KMS-11 (cell line): ENCODE measurements around the gene SERF2.
"Not testable (repeated sequence)": the region's sequence is repeated elsewhere in the genome, so short reads cannot be mapped to it uniquely, and the experiment has no call there.

Experiments
- H2AFZ ChIP-seq: fragments of 200-600 bp; sonication (generic); 2 replicates; pipeline ENCODE4 v1.6.1; 2016; ENCODE audit warnings: antibody characterized with exemption, mixed run types, low read depth
- H3K27ac ChIP-seq: fragments of 200-600 bp; sonication (generic); 2 replicates; pipeline ENCODE4 v1.6.1; 2016; ENCODE audit warnings: mild to moderate bottlenecking, mixed run types
- H3K27me3 ChIP-seq: fragments of 200-600 bp; sonication (generic); 2 replicates; pipeline ENCODE4 v1.6.1; 2017; ENCODE audit warnings: mild to moderate bottlenecking, low read depth, mixed run types, moderate library complexity; ENCODE audit not compliant: insufficient read depth
- H3K36me3 ChIP-seq: fragments of 200-600 bp; sonication (generic); 2 replicates; pipeline ENCODE4 v1.6.1; 2017; ENCODE audit warnings: mild to moderate bottlenecking, mixed run types; ENCODE audit not compliant: insufficient read depth
- H3K4me1 ChIP-seq: fragments of 200-600 bp; sonication (generic); 2 replicates; pipeline ENCODE4 v1.6.1; 2016; ENCODE audit warnings: mild to moderate bottlenecking, low read depth, mixed run types; ENCODE audit not compliant: poor library complexity, severe bottlenecking
- H3K4me2 ChIP-seq: fragments of 200-600 bp; sonication (generic); 2 replicates; pipeline ENCODE4 v1.7.0; 2016; ENCODE audit warnings: mild to moderate bottlenecking, mixed run types
- H3K4me3 ChIP-seq: fragments of 200-600 bp; sonication (generic); IDR thresholded peaks from 2 replicates; pipeline ENCODE4 v1.6.1; 2017; ENCODE audit warnings: low read depth, low read length, mixed read lengths; ENCODE audit not compliant: insufficient read depth
- H3K79me2 ChIP-seq: fragments of 200-600 bp; sonication (generic); 2 replicates; pipeline ENCODE4 v1.6.1; 2016; ENCODE audit warnings: low read depth, mixed run types; ENCODE audit not compliant: insufficient read depth
- H3K9ac ChIP-seq: fragments of 200-600 bp; sonication (generic); 2 replicates; pipeline ENCODE4 v1.6.1; 2016; ENCODE audit warnings: mild to moderate bottlenecking, mixed run types
- H4K20me1 ChIP-seq: fragments of 200-600 bp; sonication (generic); 2 replicates; pipeline ENCODE4 v1.6.1; 2016; ENCODE audit warnings: mild to moderate bottlenecking, mixed run types; ENCODE audit not compliant: insufficient read depth
- TF ChIP-seq, protein P1 (sequence below): fragments of 200-600 bp; sonication (generic); conservative IDR thresholded peaks from 2 replicates; pipeline ENCODE4 v1.6.1; 2017; ENCODE audit warnings: low read depth, mild to moderate bottlenecking, antibody characterized with exemption, low read length, moderate library complexity, mixed read lengths

Gene SERF2

DNA sequence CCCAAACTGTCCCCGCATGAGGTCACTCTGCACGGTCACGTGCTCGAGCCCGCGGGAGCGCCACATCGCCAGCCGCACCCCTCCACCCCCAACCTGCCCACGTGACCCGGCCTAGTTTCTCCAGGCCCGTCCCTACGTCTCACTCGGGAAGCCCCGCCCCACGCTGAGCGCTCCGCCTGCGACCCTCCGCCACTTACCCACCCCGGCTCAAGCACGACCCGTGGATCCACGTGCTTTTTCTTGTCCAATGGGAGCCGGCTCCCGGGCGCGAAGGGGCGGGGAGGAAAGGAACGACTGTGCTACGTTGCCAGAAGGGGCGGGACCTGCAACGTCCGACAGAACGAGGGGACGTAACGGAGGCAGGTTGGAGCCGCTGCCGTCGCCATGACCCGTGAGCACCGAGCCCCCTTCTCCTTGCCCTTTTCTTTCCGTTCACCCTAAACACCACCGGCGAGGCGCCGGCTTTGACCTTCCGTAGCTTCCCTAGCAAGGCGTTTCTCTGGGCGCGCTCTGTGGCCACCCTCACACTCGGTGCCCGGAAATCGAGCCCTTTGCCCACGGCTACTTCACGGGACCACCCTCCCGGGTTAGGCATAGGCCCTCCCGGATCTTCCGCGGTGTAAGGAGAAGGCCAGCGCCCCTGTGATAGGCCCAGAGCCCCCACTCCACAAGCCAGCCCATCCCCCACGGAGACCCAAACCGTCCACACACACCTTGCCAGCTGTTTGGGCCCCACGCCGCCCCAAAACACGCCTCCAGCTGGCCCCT is at the start of gene SERF2:
SERF2 (plus strand) TSS at position 328 of the 768 bp plus-strand sequence; CDS start at position 385, 57 bp downstream.
- Histone ChIP-seq H3K27ac (peak within 1 kb of the TSS; percentile 63), H2AFZ (peak within 1 kb of the TSS; percentile 99), H3K4me2 (peak within 1 kb of the TSS; percentile 89), H3K4me3 (no peak within 1 kb of the TSS), H3K27me3 (no peaks in the 10 kb centered on the region), H3K9ac (peak within 1 kb of the TSS; percentile 93), H4K20me1 (no peaks in the 10 kb centered on the region), H3K79me2 (peaks cover 25% of the 10 kb centered on the region), H3K36me3 (no peaks in the 10 kb centered on the region), H3K4me1 (peaks cover 20% of the 10 kb centered on the region)
- TF ChIP-seq, protein P1, sequence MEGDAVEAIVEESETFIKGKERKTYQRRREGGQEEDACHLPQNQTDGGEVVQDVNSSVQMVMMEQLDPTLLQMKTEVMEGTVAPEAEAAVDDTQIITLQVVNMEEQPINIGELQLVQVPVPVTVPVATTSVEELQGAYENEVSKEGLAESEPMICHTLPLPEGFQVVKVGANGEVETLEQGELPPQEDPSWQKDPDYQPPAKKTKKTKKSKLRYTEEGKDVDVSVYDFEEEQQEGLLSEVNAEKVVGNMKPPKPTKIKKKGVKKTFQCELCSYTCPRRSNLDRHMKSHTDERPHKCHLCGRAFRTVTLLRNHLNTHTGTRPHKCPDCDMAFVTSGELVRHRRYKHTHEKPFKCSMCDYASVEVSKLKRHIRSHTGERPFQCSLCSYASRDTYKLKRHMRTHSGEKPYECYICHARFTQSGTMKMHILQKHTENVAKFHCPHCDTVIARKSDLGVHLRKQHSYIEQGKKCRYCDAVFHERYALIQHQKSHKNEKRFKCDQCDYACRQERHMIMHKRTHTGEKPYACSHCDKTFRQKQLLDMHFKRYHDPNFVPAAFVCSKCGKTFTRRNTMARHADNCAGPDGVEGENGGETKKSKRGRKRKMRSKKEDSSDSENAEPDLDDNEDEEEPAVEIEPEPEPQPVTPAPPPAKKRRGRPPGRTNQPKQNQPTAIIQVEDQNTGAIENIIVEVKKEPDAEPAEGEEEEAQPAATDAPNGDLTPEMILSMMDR, result no peak

DNA sequence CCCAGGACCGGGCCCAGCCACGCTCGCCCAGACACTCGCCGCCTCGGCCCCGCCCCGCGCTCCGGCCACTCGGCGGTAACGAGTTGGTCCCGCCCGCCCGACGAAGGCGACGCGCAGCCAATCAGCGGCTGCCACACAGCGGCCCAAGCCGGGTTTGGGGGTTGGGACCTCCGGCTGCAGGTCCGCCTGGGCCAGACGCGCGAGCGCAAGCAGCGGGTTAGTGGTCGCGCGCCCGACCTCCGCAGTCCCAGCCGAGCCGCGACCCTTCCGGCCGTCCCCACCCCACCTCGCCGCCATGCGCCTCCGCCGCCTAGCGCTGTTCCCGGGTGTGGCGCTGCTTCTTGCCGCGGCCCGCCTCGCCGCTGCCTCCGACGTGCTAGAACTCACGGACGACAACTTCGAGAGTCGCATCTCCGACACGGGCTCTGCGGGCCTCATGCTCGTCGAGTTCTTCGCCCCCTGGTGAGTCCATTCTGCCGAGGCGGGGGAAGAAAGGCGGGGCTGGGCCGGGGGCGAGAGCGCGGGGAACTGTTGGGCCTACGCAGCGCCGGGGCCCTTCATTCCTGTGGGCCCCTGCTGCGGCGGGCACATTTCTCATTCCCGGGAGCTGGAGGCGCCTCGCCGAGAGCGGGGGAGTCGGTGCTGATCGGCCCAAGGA is 45.7 kb upstream of the SERF2 start, which contains the start of gene PDIA3:
PDIA3 (plus strand) TSS at position 194 of the 658 bp plus-strand sequence; CDS start at position 296, 102 bp downstream.
- not testable (repeated sequence) for H3K36me3 ChIP-seq, H3K4me3 ChIP-seq, H3K27me3 ChIP-seq
- H2AFZ ChIP-seq, result peak within 1 kb of the TSS; percentile 67
- peak within 1 kb of the TSS; percentile 66 for H3K4me2 ChIP-seq
- H3K4me1 ChIP-seq, result peaks cover 37% of the 10 kb centered on the region
- peaks cover 21% of the 10 kb centered on the region for H4K20me1 ChIP-seq
- peaks cover 50% of the 10 kb centered on the region for H3K79me2 ChIP-seq
- H3K9ac ChIP-seq, result peak within 1 kb of the TSS; percentile 98
- peak within 1 kb of the TSS; percentile 91 for H3K27ac ChIP-seq

DNA sequence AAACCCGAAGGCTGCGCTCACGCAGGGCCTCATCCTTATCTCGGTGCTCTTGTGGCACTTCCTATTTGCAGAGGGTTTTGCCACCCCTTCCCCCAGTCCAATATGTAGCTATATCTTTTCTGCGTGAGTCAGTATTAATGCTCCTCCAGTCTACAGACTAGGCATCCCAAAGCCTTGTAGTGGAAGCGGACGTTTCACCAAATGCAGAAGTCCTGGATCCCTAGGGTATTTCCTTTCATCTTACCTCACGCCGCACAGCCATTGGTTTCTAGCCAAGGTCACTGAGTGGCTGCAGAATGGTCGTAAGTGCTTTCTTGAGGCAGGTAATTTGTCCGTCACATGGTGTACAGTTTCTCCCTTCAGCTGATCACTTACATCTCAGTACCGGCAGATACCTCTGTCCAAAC is 45.2 kb upstream of the SERF2 start:
- Histone ChIP-seq H3K9ac (peak overlapping the region; percentile 98), H3K27ac (peak overlapping the region; percentile 91), H3K4me1 (peaks cover 37% of the 10 kb centered on the region), H3K79me2 (peaks cover 55% of the 10 kb centered on the region), H4K20me1 (peaks cover 26% of the 10 kb centered on the region), H3K4me2 (peak overlapping the region; percentile 48), H2AFZ (peak overlapping the region; percentile 67)
- not testable (repeated sequence) for H3K27me3 ChIP-seq, H3K36me3 ChIP-seq, H3K4me3 ChIP-seq

DNA sequence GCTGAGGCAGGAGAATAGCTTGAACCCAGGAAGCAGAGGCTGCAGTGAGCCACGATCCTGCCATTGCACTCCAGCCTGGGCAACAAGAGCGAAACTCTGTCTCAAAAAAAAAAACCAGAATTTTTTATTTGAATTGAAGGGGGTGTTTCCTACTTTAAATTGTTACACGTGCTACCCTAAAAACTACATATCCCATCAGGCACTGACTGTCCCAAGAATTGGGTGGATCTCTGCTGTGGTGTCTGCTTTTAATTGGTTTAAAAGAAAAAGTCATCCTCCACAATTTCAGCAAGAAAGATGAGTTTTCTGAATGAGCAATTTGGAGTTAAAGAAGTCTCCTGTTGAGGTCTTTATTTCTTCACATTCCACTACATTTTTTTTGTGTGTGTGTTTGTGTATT is 43.7 kb upstream of the SERF2 start:
- Histone ChIP-seq H3K4me1 (peaks cover 37% of the 10 kb centered on the region), H4K20me1 (peaks cover 38% of the 10 kb centered on the region), H2AFZ (no peak overlapping the region), H3K27ac (no peak overlapping the region), H3K36me3 (peaks cover 10% of the 10 kb centered on the region; the same call in 1 of the 2 replicates), H3K4me2 (peak overlapping the region; percentile 48), H3K9ac (no peak overlapping the region), H3K27me3 (no peaks in the 10 kb centered on the region), H3K4me3 (no peak overlapping the region), H3K79me2 (peaks cover 70% of the 10 kb centered on the region)
- TF ChIP-seq, protein P1, result no peak

DNA sequence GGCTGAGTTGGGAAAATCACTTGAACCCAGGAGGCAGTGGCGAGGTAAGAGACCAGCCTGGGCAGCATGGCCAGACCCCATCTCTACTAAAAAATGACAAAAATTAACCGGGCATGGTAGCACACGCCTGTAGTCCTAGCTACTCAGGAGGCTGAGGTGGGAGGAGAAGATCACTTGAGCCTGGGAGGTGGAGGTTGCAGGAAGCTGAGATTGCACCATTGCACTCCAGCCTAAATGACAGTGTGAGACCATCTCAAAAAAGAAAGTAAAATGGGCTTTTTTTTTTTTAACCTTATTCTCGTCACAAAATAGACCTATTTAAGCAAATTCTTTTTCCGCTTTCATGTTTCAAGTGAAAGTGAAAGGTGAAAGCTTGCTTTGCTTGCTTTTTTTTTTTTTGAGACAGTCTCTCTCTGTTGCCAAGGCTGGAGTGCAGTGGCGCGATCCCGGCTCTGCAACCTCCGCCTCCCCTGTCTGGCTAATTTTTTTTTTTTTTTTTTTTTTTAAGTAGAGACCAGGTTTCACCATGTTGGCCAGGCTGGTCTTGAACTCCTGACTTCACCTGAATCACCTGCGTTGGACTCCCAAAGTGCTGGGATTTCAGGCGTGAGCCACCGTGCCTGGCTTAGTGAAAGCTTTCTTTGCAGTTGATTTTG is 42.3 kb upstream of the SERF2 start:
- Histone ChIP-seq H3K79me2 (peaks cover 84% of the 10 kb centered on the region), H3K36me3 (peaks cover 13% of the 10 kb centered on the region; the same call in 1 of the 2 replicates), H3K9ac (no peak overlapping the region), H2AFZ (no peak overlapping the region), H3K27me3 (no peaks in the 10 kb centered on the region), H4K20me1 (peaks cover 43% of the 10 kb centered on the region), H3K27ac (no peak overlapping the region), H3K4me2 (peak overlapping the region; percentile 48; the same call in 1 of the 2 replicates), H3K4me3 (no peak overlapping the region), H3K4me1 (peaks cover 37% of the 10 kb centered on the region)
- TF ChIP-seq, protein P1, result no peak
